ENCODE measurements around the gene CBLN3.

GRCh38 chr14:24463884-24464785 lies 34.7 kb upstream of the CBLN3 start:
- no peak for TF ChIP-seq CTCF (conservative IDR thresholded peaks at IDR 0.05; ENCODE audit: low read length)
- no peak for TF ChIP-seq EZH2phosphoT487 (IDR thresholded peaks at IDR 0.05; ENCODE audit: borderline replicate concordance, low read depth, low read length)

All from OCI-LY7 (cell line).